ENCODE measurements around the gene ZNF575. TPM values are rescaled to one million over a fixed set of nuclear protein-coding genes. Genes with fewer than 3 reads are reported as not detected.

ZNF575 gene
- total RNA-seq, 5 donors from 2014 or later (not counting 1 experiment from before 2014, with no cell fraction given), result 3.4 to 12.7 (median 6.2) TPM

DNA sequence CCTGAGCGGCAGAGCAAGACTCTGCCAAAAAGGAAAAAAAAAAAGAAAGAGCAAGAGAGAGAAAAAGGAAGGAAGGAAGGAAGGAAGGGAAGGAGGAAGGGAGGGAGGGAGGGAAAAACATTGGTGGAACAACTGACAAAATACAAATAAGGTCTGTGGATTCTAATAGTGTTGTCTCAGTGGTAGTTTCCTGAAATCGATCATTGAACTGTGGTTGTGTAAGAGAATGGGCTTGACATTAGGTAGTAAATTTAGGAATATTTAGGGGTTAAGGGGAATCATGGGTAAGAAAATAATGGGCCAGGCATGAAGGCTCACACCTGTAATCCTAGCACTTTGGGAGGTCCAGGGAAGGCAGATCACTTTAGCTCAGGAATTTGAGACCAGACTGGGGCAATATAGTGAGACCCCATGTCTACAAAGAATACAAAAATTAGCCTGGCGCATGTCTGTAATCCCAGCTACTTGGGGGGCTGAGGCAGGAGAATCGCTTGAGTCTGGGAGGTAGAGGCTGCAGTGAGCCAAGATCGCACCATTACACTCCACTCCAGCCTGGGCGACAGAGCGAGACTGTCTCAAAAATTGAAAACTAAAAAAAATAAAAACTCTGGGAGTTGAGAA lies 42.9 kb upstream of the ZNF575 start:
- Histone ChIP-seq H3K9me3 (no peaks in the 10 kb centered on the region), H3K27ac (ENCODE audit: low read length) (no peak overlapping the region), H3K36me3 (ENCODE audit: control insufficient read depth in 2 of 2, extremely low read depth in 1 of 2, insufficient read depth in 1 of 2, low read length in 1 of 2) (peaks cover 0 to 15% of the 10 kb centered on the region in 2 donors), H3K27me3 (replicated peaks in 1 of 2; ENCODE audit: control insufficient read depth in 2 of 2, extremely low read depth in 1 of 2, insufficient read depth in 2 of 2, low read length in 1 of 2) (no peaks in the 10 kb centered on the region), H3K4me1 (ENCODE audit: control insufficient read depth in 1 of 2, extremely low read depth in 1 of 2, insufficient read depth in 2 of 2, low read length in 2 of 2) (no peaks in the 10 kb centered on the region), H3K4me3 (ENCODE audit: control insufficient read depth in 1 of 2, extremely low read depth in 1 of 2, low read length in 1 of 2) (no peak overlapping the region)
- no peaks in the 10 kb centered on the region for H3K27me3 Mint-ChIP-seq
- ChIA-PET CTCF (no interaction called here), POLR2A (interaction anchor here in 1 of 2 donors (1.1 kb wide), 1 partner anchor 108 kb away, joined by 4 read pairs; no protein-coding TSS in a partner anchor)
- no peak overlapping the region for H3K27ac Mint-ChIP-seq
- WGBS (ENCODE audit: insufficient coverage), result 100% methylated on average over 2 of the region's 7 CpGs
- H3K9me3 Mint-ChIP-seq, result no peaks in the 10 kb centered on the region
- DNase-seq (no peak), ATAC-seq (replicated peaks in 1 of 4) (no peak)
- no peak overlapping the region for H3K4me3 Mint-ChIP-seq
- H3K36me3 Mint-ChIP-seq, result peaks cover 12% of the 10 kb centered on the region
- peaks cover 0 to 5% (median 2%) of the 10 kb centered on the region in 3 donors for H3K4me1 Mint-ChIP-seq

DNA sequence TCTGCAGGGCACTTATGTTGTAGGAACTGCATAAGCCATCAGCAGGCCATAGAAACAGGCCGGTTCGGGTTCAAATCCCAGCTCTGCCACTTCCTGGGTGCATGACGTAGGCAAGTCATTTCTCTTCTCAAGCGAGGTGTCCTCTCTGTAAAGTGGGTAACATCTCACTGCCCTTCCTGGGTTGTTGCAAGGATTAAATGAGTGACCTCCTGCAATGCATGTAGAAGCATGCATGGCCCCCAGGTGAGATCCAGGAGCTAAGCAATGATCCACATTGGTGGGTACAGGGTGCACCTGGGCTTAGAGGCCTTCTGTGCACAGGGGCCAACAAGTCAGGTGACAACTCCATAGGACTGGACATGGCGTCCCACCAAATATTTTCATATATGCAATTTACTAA lies 42.2 kb upstream of the ZNF575 start:
- ATAC-seq (replicated peaks in 1 of 4), result no peak
- ChIA-PET POLR2A (no interaction called here), CTCF (interaction anchor here in 1 of 2 donors (0.6 kb wide), 1 partner anchor 34 kb away, joined by 6 read pairs; no protein-coding TSS in a partner anchor)
- 86% methylated on average over 3 of the region's 5 CpGs for WGBS (ENCODE audit: insufficient coverage)
- no peaks in the 10 kb centered on the region for H3K4me1 ChIP-seq (ENCODE audit: control insufficient read depth in 1 of 2, extremely low read depth in 1 of 2, insufficient read depth in 2 of 2, low read length in 2 of 2)
- H3K4me3 ChIP-seq (ENCODE audit: control insufficient read depth in 1 of 2, extremely low read depth in 1 of 2, low read length in 1 of 2), result no peak overlapping the region
- no peak overlapping the region for H3K27ac ChIP-seq (ENCODE audit: low read length)
- no peak overlapping the region for H3K4me3 Mint-ChIP-seq
- H3K27ac Mint-ChIP-seq, result no peak overlapping the region
- no peaks in the 10 kb centered on the region for H3K9me3 ChIP-seq
- peaks cover 15% of the 10 kb centered on the region for H3K36me3 Mint-ChIP-seq
- H3K4me1 Mint-ChIP-seq, result peaks cover 0 to 5% (median 2%) of the 10 kb centered on the region in 3 donors
- H3K36me3 ChIP-seq (ENCODE audit: control insufficient read depth in 2 of 2, extremely low read depth in 1 of 2, insufficient read depth in 1 of 2, low read length in 1 of 2), result peaks cover 4 to 22% of the 10 kb centered on the region in 2 donors
- DNase-seq, result no peak
- H3K27me3 Mint-ChIP-seq, result no peaks in the 10 kb centered on the region
- no peaks in the 10 kb centered on the region for H3K27me3 ChIP-seq (replicated peaks in 1 of 2; ENCODE audit: control insufficient read depth in 2 of 2, extremely low read depth in 1 of 2, insufficient read depth in 2 of 2, low read length in 1 of 2)
- H3K9me3 Mint-ChIP-seq, result no peaks in the 10 kb centered on the region

DNA sequence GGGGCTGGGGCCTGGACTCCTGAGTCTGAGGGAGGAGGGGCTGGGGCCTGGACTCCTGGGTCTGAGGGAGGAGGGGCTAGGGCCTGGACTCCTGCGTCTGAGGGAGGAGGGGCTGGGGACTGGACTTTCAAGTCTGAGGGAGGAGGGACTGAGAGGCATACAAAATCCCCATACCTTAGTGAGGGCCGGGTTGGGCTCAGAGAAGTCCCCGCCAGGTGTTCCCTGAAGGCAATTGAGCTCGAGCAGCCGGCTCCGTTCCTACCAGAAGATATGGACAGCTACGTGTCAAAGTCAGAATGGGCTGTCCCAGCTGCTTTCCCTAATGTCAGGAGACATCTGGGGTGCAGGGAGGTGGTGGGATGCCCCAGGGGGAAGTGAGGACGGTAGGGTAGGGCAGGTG lies 37.9 kb upstream of the ZNF575 start:
- Mint-ChIP-seq H3K9me3 (no peaks in the 10 kb centered on the region), H3K4me1 (peaks cover 5 to 9% (median 7%) of the 10 kb centered on the region in 3 donors), H3K4me3 (no peak overlapping the region), H3K36me3 (peaks cover 32% of the 10 kb centered on the region), H3K27me3 (no peaks in the 10 kb centered on the region), H3K27ac (no peak overlapping the region)
- DNase-seq, result no peak
- Histone ChIP-seq H3K27me3 (replicated peaks in 1 of 2; ENCODE audit: control insufficient read depth in 2 of 2, extremely low read depth in 1 of 2, insufficient read depth in 2 of 2, low read length in 1 of 2) (no peaks in the 10 kb centered on the region), H3K27ac (ENCODE audit: low read length) (no peak overlapping the region), H3K9me3 (no peaks in the 10 kb centered on the region), H3K36me3 (ENCODE audit: control insufficient read depth in 2 of 2, extremely low read depth in 1 of 2, insufficient read depth in 1 of 2, low read length in 1 of 2) (peaks cover 17 to 45% of the 10 kb centered on the region in 2 donors), H3K4me3 (ENCODE audit: control insufficient read depth in 1 of 2, extremely low read depth in 1 of 2, low read length in 1 of 2) (no peak overlapping the region), H3K4me1 (ENCODE audit: control insufficient read depth in 1 of 2, extremely low read depth in 1 of 2, insufficient read depth in 2 of 2, low read length in 2 of 2) (no peaks in the 10 kb centered on the region)
- WGBS (ENCODE audit: insufficient coverage), result 94% methylated on average over 6 of the region's 8 CpGs
- CTCF ChIA-PET, result interaction anchor here (0.7 to 1.7 kb wide), 3 partner anchors 12 to 48 kb away, joined by 3 to 4 read pairs (median 4); no protein-coding TSS in a partner anchor
- no peak for ATAC-seq (replicated peaks in 1 of 4)
- POLR2A ChIA-PET, result no interaction called here

DNA sequence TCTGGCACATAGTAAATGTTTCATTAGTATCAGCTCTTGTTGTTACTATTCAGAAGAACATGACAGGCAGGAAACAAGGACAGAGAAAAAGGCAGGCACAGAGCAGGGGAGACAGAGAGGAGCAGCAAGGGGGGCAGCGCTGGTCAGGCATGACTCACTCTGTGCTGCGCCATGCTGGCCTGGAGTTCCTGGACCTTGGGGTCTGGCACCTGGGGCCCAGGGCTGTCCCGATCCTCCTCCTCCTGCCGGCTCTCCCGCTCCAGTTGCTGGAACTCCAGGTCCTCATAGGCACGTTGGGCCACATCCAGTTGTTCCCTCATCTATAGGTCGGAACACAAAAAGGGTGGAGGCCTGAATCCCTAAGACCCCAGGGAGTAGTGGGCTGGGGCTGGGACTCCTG lies 36.0 kb upstream of the ZNF575 start:
- CTCF ChIA-PET, result interaction anchor here in 1 of 2 donors (0.9 to 1.5 kb wide), 2 partner anchors 33 to 50 kb away, joined by 3 to 4 read pairs; no protein-coding TSS in a partner anchor
- 92% methylated on average over 2 of the region's 7 CpGs for WGBS (ENCODE audit: insufficient coverage)
- H3K36me3 ChIP-seq (ENCODE audit: control insufficient read depth in 2 of 2, extremely low read depth in 1 of 2, insufficient read depth in 1 of 2, low read length in 1 of 2), result peaks cover 21 to 40% of the 10 kb centered on the region in 2 donors
- H3K9me3 ChIP-seq, result no peaks in the 10 kb centered on the region
- no peaks in the 10 kb centered on the region for H3K27me3 Mint-ChIP-seq
- H3K4me1 Mint-ChIP-seq, result peaks cover 11 to 17% (median 13%) of the 10 kb centered on the region in 3 donors
- no peak for DNase-seq
- peaks cover 0 to 3% of the 10 kb centered on the region in 2 experiments for H3K4me1 ChIP-seq (ENCODE audit: control insufficient read depth in 1 of 2, extremely low read depth in 1 of 2, insufficient read depth in 2 of 2, low read length in 2 of 2)
- H3K27me3 ChIP-seq (replicated peaks in 1 of 2; ENCODE audit: control insufficient read depth in 2 of 2, extremely low read depth in 1 of 2, insufficient read depth in 2 of 2, low read length in 1 of 2), result no peaks in the 10 kb centered on the region
- ATAC-seq (replicated peaks in 1 of 4), result no peak
- no peak overlapping the region for H3K27ac Mint-ChIP-seq
- POLR2A ChIA-PET, result interaction anchor here in 1 of 2 donors (0.6 kb wide), 1 partner anchor 18 kb away, joined by 3 read pairs; no protein-coding TSS in a partner anchor
- no peak overlapping the region for H3K27ac ChIP-seq (ENCODE audit: low read length)
- H3K4me3 Mint-ChIP-seq, result no peak overlapping the region
- peaks cover 37% of the 10 kb centered on the region for H3K36me3 Mint-ChIP-seq
- H3K4me3 ChIP-seq (ENCODE audit: control insufficient read depth in 1 of 2, extremely low read depth in 1 of 2, low read length in 1 of 2), result no peak overlapping the region
- H3K9me3 Mint-ChIP-seq, result no peaks in the 10 kb centered on the region

DNA sequence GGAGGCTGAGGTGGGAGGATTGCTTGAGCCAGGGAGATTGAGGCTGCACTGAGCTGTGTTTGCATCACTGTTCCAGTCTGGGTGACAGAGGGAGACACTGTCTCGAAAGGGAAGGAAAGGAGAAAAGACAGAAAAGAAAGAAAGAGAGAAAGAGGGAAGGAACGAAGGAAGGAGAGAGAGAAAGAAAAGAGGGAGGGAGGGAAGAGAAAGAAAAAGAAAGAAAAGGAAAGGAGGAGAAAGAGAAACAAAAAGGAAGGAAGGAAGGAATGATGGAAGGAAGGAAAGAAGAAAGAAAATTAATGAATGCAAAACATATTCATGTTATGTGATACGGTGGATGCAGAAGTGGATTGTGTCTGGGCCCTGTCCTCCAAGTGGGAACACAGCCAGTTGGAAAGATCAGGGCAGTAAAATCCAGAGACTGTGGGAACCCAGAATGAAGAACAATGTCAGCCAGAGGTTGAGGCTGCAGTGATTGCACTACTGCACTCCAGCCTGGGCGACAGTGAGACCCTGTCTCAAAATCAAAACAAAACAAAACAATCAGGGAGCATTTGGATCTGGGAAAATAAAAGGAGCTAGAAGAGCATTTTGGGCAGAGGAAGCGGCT lies 34.6 kb upstream of the ZNF575 start:
- no peak for DNase-seq
- H3K9me3 Mint-ChIP-seq, result no peaks in the 10 kb centered on the region
- WGBS (ENCODE audit: insufficient coverage), result 91% methylated on average over 4 of the region's 5 CpGs
- H3K9me3 ChIP-seq, result no peaks in the 10 kb centered on the region
- H3K27me3 Mint-ChIP-seq, result no peaks in the 10 kb centered on the region
- ATAC-seq (replicated peaks in 1 of 4), result no peak
- peaks cover 21 to 38% of the 10 kb centered on the region in 2 donors for H3K36me3 ChIP-seq (ENCODE audit: control insufficient read depth in 2 of 2, extremely low read depth in 1 of 2, insufficient read depth in 1 of 2, low read length in 1 of 2)
- CTCF ChIA-PET, result no interaction called here
- H3K4me1 ChIP-seq (ENCODE audit: control insufficient read depth in 1 of 2, extremely low read depth in 1 of 2, insufficient read depth in 2 of 2, low read length in 2 of 2), result peaks cover 0 to 16% of the 10 kb centered on the region in 2 experiments
- POLR2A ChIA-PET, result no interaction called here
- peaks cover 36% of the 10 kb centered on the region for H3K36me3 Mint-ChIP-seq
- H3K4me3 ChIP-seq (ENCODE audit: control insufficient read depth in 1 of 2, extremely low read depth in 1 of 2, low read length in 1 of 2), result no peak overlapping the region
- no peak overlapping the region for H3K4me3 Mint-ChIP-seq
- peak overlapping the region in 1 of 2 donors; percentile 55 for H3K27ac Mint-ChIP-seq
- H3K27ac ChIP-seq (ENCODE audit: low read length), result no peak overlapping the region
- H3K27me3 ChIP-seq (replicated peaks in 1 of 2; ENCODE audit: control insufficient read depth in 2 of 2, extremely low read depth in 1 of 2, insufficient read depth in 2 of 2, low read length in 1 of 2), result no peaks in the 10 kb centered on the region
- peaks cover 24 to 30% (median 25%) of the 10 kb centered on the region in 3 donors for H3K4me1 Mint-ChIP-seq

DNA sequence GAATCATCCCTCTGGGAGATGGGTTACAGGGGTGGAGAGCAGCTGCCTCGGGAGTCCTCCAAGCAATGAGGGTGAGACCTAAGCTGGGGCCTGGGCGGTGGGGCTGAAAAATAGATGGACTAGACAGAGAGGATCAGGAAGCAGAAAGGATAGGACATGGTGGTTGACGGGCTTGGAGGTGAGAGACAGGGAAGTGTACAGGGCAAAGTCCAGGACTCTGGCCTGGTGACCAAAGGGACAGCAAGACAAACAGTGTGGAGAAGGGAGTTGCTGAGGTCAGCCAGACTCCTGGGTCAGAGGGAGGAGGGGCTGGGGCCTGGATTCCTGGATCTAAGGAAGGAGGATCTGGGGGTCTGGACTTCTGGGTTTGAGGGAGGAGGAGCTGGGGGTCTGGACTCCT lies 33.9 kb upstream of the ZNF575 start:
- ATAC-seq (replicated peaks in 1 of 4), result no peak
- POLR2A ChIA-PET, result interaction anchor here in 1 of 2 donors (0.5 kb wide), 1 partner anchor 64 kb away, joined by 5 read pairs; no protein-coding TSS in a partner anchor

More for the DNA sequence above, 33.9 kb upstream of the ZNF575 start:
- peak overlapping the region; percentile 13 to 34 for H3K27ac Mint-ChIP-seq
- WGBS (ENCODE audit: insufficient coverage), result 85% methylated on average over 3 of the region's 3 CpGs
- peaks cover 33% of the 10 kb centered on the region for H3K36me3 Mint-ChIP-seq
- Histone ChIP-seq H3K27ac (ENCODE audit: low read length) (no peak overlapping the region), H3K36me3 (ENCODE audit: control insufficient read depth in 2 of 2, extremely low read depth in 1 of 2, insufficient read depth in 1 of 2, low read length in 1 of 2) (peaks cover 21 to 37% of the 10 kb centered on the region in 2 donors), H3K9me3 (no peaks in the 10 kb centered on the region), H3K27me3 (replicated peaks in 1 of 2; ENCODE audit: control insufficient read depth in 2 of 2, extremely low read depth in 1 of 2, insufficient read depth in 2 of 2, low read length in 1 of 2) (no peaks in the 10 kb centered on the region), H3K4me1 (ENCODE audit: control insufficient read depth in 1 of 2, extremely low read depth in 1 of 2, insufficient read depth in 2 of 2, low read length in 2 of 2) (peaks cover 0 to 21% of the 10 kb centered on the region in 2 experiments), H3K4me3 (ENCODE audit: control insufficient read depth in 1 of 2, extremely low read depth in 1 of 2, low read length in 1 of 2) (no peak overlapping the region)
- no peak overlapping the region for H3K4me3 Mint-ChIP-seq
- H3K4me1 Mint-ChIP-seq, result peaks cover 28 to 35% (median 30%) of the 10 kb centered on the region in 3 donors
- DNase-seq, result no peak
- CTCF ChIA-PET, result no interaction called here
- no peaks in the 10 kb centered on the region for H3K27me3 Mint-ChIP-seq
- H3K9me3 Mint-ChIP-seq, result no peaks in the 10 kb centered on the region
